ENCODE results near the gene DISP1.

The DISP1 gene

GRCh38 chr1:222823695-222824094 is 8.9 kb downstream of the DISP1 start:
- DNase-seq (ENCODE audit: extremely low read depth, insufficient read length): no peak
- H3K27me3 ChIP-seq (replicated peaks; ENCODE audit: control insufficient read depth, insufficient read depth, low read length): no peaks in the 10 kb centered on the region
- no peaks in the 10 kb centered on the region for H3K36me3 ChIP-seq (ENCODE audit: control insufficient read depth, insufficient read depth, low read length)

GRCh38 chr1:222824641-222825040 is 9.8 kb downstream of the DISP1 start:
- Histone ChIP-seq H3K4me3 (replicated peaks; ENCODE audit: low read depth, low read length) (no peak overlapping the region), H3K27me3 (replicated peaks; ENCODE audit: control insufficient read depth, insufficient read depth, low read length) (no peaks in the 10 kb centered on the region), H3K36me3 (ENCODE audit: control insufficient read depth, insufficient read depth, low read length) (no peaks in the 10 kb centered on the region)
- no peak for DNase-seq (ENCODE audit: extremely low read depth, insufficient read length)
- no peak for TF ChIP-seq CTCF (IDR thresholded peaks at IDR 0.05; ENCODE audit: insufficient read depth, low read length, poor library complexity, severe bottlenecking)

More at GRCh38 chr1:222823695-222824094, 8.9 kb downstream of the DISP1 start:
- no peak for TF ChIP-seq CTCF (IDR thresholded peaks at IDR 0.05; ENCODE audit: insufficient read depth, low read length, poor library complexity, severe bottlenecking)
- no peak overlapping the region for H3K4me3 ChIP-seq (replicated peaks; ENCODE audit: low read depth, low read length)

GRCh38 chr1:222828939-222829338 is 14.1 kb downstream of the DISP1 start:
- Histone ChIP-seq H3K36me3 (ENCODE audit: control insufficient read depth, insufficient read depth, low read length) (no peaks in the 10 kb centered on the region), H3K27me3 (replicated peaks; ENCODE audit: control insufficient read depth, insufficient read depth, low read length) (no peaks in the 10 kb centered on the region), H3K4me3 (replicated peaks; ENCODE audit: low read depth, low read length) (no peak overlapping the region)
- DNase-seq (ENCODE audit: extremely low read depth, insufficient read length): no peak
- TF ChIP-seq CTCF (IDR thresholded peaks at IDR 0.05; ENCODE audit: insufficient read depth, low read length, poor library complexity, severe bottlenecking): peak; percentile 20

GRCh38 chr1:222829868-222830267 is 15.0 kb downstream of the DISP1 start:
- no peak overlapping the region for H3K4me3 ChIP-seq (replicated peaks; ENCODE audit: low read depth, low read length)
- no peaks in the 10 kb centered on the region for H3K27me3 ChIP-seq (replicated peaks; ENCODE audit: control insufficient read depth, insufficient read depth, low read length)
- DNase-seq (ENCODE audit: extremely low read depth, insufficient read length): no peak
- H3K36me3 ChIP-seq (ENCODE audit: control insufficient read depth, insufficient read depth, low read length): no peaks in the 10 kb centered on the region
- TF ChIP-seq CTCF (IDR thresholded peaks at IDR 0.05; ENCODE audit: insufficient read depth, low read length, poor library complexity, severe bottlenecking): no peak

- H3K27me3 ChIP-seq (replicated peaks; ENCODE audit: control insufficient read depth, insufficient read depth, low read length): no peaks in the 10 kb centered on the region
- no peak for TF ChIP-seq CTCF (IDR thresholded peaks at IDR 0.05; ENCODE audit: insufficient read depth, low read length, poor library complexity, severe bottlenecking)
- no peak for DNase-seq (ENCODE audit: extremely low read depth, insufficient read length)
- H3K36me3 ChIP-seq (ENCODE audit: control insufficient read depth, insufficient read depth, low read length): no peaks in the 10 kb centered on the region
- no peak overlapping the region for H3K4me3 ChIP-seq (replicated peaks; ENCODE audit: low read depth, low read length)
These were observed 18.6 kb downstream of the DISP1 start for GRCh38 chr1:222833356-222833876.

Data from GM06990 (cell line).